CD4-positive, alpha-beta T cell treated with Interleukin-15 for 4 hours (primary cell): ENCODE results near the gene MGAT3.
"Not testable (repeated sequence)": the region's sequence is repeated elsewhere in the genome, so short reads cannot be mapped to it uniquely, and the experiment has no call there.

ENCODE experiments used
- DNase-seq: peaks from one replicate; pipeline ENCODE4 v3.0.0-alpha.2; 2020; ENCODE audit warnings: low spot score

Gene MGAT3

DNA sequence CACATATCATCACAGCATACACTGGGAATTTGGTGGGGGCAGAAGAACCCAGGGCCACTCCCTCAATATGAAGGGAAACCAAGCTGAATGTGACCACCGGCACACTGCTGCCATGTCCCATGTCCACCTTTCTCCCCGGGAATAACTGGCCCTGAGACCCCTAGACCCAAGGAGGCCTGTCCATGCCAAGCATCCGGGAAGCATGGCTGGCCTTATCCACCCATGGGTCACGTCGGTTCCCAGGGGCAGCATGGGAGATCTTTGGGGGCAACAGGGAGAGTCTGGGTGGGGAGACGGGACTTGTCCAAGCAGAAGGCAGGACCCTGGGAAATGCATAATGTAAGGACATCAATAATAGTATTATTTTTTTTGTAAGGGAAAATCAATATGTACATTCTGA, 34.9 kb downstream of the MGAT3 start:
- DNase-seq, result no peak

GRCh38 chr22:39492186-39492585, 35.4 kb downstream of the MGAT3 start:
- no peak for DNase-seq

DNA sequence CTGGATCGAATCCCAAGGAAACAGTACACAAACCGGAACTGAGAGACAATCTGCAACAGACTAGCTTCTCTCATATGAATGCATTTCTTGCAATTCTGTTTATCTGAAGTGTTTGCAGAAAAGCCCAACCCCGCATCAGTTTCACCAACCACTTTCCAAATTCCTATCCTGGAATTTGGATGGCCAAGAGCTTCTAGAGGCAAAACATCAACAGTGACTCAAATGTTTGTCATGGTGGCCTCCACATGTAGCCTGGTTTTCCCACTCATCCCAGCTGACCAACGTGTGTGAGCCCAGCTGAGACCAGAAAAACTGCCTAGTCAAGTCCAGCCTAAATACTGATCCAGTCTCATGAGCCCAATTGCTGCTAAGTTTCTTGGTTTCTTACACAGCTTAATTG, 36.9 kb downstream of the MGAT3 start:
- no peak for DNase-seq

GRCh38 chr22:39494471-39495120, 37.8 kb downstream of the MGAT3 start:
- no peak for DNase-seq

DNA sequence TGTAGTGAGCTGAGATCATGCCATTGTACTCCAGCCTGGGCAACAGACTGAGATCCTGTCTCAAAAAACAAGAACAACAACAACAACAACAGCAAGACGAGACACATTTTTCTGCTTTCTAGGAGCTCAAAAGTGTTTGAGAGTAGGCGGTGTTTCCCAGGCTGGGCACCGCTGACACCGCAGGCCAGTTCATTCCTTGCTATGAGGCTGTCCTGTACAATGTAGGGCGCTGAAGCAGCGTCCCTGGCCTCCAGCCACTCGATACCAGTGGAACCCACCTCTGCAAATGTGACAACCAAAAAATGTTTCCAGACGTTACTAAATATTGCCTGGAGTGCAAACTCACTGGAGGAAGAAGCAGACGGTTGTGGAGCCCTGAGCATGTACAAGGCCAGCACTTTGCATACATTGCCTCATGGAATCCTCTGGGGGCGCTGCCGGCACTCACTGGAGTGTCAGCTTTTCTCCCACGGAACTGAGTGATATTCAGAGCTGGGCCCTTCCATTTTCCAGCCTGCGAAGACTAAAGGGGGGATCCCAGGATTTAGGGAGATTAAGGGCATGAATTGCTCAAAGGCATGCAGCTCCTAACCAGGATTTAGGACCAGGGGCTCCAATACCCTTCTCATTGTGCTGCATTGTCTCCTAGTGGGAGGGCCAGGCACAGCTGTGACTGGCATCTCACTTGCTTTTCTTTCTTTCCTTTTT, 39.5 kb downstream of the MGAT3 start:
- DNase-seq, result peak; percentile 44

DNA sequence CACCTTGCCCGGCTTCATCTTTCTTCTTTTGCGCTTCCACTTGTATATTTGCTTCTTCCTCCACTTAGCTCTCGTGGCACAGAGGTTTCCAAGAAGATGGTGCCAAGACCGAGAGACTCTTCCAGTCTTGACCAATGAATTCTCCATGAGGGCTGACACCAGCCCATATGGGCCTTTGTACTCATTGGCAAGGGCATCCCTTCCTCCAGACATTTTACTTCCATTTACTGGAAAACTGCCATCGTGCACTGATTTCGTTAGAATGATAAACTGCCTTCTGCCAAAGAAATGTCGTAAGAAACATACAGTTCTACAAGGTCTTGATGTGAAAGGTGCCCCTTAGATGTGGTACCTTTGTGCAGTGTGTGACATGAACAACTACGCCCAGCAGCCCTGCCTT, 40.6 kb downstream of the MGAT3 start:
- DNase-seq, result no peak

GRCh38 chr22:39498368-39498767, 41.6 kb downstream of the MGAT3 start:
- DNase-seq, result no peak

- no peak for DNase-seq
Observed at GRCh38 chr22:39498802-39499201, 42.0 kb downstream of the MGAT3 start.

DNA sequence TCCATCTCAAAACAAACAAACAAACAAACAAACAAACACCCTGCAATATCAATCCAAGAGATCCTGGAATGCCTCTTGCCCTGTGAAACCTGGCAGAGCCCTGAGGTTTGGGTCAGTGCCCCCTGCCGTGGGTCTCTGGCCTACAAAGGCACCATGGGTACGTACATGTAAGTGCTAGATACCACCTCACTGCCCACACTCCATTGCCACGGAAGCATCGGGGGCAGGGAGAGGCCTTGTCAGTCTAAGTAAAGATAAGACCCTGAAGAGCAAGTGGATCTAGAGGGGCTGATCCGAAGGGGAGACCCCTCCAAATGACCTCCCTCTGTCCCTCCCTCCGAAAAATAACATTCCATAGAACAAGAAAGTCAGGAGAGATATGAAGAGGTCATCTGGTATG, 43.3 kb downstream of the MGAT3 start:
- no peak for DNase-seq

DNA sequence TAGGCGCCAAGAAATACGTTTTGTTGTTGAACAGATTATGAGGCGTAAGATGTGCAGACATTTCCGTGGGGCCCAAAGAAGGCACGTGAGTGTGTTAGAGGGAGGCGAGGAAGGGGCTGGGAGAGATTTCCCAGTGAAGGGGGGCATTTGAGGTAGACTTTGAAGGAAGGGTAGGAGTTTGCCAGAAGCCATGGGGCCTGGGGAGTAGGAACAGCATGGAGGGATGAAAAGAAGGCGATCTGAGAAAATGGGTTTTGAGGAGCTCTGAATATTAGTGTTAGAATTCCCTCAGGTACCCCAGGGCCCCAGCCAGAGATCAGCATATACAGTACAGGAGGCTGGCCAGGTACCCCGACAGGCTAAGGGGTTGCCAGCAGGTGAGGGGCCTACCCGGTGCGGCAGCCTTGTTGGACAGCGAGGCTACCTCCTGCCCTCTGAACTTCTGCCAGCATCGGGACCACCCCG, 44.9 kb downstream of the MGAT3 start:
- no peak for DNase-seq

- DNase-seq, result peak; percentile 90
Observed at GRCh38 chr22:39502109-39502788, 45.4 kb downstream of the MGAT3 start, which contains the start of gene MIEF1. Gene MIEF1, plus strand, starts transcription at chr22:39502290. Its CDS starts 9,005 bp downstream, at chr22:39511295.

GRCh38 chr22:39502789-39503409, 46.1 kb downstream of the MGAT3 start:
- no peak for DNase-seq

DNA sequence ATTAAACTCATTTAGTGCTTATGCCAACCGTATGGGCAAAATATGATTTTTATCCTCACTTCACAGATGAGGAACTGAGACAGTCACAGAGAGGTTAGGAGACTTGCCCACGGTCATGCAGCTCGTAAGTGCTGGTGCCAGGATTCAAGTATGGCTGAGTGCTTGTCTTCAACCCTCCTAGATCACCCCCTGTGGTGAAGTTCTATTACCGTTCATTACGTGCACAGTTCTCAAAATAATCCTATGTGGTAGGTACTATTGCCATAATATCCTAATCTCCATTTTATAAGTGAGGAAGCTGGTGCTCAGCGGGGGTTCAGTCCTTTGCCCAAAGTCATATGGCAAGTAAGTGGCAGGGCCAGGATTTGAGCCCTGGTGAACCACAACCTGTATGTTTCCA, 46.8 kb downstream of the MGAT3 start:
- DNase-seq, result no peak

GRCh38 chr22:39504071-39504470, 47.3 kb downstream of the MGAT3 start:
- DNase-seq, result no peak

DNA sequence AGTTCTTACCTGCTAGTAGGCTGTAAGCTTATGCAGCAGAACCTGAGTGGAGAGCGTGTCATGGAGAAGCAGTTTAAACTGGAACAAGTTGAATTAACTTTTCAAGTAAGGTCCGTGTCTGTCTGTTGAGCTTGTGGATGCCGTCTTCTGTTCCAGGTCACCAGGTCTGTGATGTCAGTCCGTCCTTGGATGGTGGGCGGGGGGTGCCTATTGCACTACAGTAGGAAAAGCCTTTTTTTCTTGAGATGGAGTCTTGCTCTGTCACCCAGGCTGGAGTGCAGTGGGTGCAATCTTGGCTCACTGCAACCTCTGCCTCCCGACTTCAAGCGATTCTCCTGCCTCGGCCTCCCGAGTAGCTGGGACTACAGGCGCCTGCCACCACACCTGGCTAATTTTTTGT, 50.2 kb downstream of the MGAT3 start:
- DNase-seq, result not testable (repeated sequence)

DNA sequence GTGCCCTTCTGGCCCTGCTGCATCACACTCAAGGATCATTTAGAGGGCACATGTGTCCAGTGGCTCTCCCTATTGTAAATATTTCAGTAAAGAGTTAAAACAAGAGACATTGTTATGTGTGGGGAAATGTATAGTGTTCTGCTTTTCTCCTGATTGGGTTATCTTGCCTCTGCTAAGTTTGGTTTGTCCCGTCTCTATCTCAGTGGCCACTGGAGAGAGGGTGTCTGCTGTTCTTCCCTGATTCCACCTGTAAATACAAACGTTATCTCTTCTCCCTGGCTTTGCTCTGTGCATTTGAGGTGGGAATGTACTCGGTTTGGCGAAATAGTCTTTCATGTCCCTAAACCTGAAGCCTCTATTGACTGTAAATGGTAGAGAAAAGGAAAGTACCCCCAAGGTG, 51.6 kb downstream of the MGAT3 start:
- no peak for DNase-seq

DNA sequence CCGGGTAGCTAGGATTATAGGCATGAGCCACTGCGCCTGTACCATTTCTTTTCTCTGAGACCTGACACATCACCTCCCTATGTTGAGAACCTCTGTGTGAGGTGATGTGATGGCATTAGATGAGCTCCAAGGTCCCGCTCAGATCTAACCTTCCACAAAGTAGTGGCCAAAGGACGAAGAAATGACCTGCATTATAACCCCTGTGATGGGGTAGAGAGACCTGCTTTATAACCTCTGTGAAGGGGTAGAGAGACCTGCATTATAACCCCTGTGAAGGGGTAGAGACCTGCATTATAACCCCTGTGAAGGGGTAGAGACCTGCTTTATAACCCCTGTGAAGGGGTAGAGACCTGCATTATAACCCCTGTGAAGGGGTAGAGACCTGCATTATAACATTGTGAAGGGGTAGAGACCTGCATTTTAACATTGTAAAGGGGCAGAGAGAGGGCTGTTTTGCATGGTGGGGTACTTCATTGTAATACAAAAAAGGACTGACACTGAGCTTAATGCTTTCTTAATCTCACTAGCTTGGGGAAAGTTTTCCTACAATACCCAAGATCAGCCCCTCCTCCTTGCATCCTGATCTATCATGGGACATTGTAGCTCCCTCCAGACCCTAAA, 53.8 kb downstream of the MGAT3 start:
- no peak for DNase-seq

DNA sequence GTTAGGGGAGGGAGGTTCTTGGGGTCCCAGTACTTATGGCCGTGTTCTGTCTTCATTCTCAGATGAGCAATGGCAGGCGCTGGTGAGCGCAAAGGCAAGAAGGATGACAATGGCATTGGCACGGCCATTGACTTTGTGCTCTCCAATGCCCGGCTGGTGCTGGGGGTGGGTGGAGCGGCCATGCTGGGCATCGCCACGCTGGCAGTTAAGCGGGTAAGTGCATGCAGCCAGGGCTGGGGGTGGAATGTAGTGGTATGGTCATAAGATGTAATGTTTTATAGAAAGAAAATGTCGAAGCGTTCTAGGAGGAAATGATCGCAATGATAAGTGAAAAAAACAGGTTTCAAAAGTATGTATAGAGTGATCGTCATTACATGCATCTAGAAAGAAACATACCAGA, 54.4 kb downstream of the MGAT3 start:
- no peak for DNase-seq

- DNase-seq, result no peak
Observed at GRCh38 chr22:39512026-39512425, 55.2 kb downstream of the MGAT3 start.

DNA sequence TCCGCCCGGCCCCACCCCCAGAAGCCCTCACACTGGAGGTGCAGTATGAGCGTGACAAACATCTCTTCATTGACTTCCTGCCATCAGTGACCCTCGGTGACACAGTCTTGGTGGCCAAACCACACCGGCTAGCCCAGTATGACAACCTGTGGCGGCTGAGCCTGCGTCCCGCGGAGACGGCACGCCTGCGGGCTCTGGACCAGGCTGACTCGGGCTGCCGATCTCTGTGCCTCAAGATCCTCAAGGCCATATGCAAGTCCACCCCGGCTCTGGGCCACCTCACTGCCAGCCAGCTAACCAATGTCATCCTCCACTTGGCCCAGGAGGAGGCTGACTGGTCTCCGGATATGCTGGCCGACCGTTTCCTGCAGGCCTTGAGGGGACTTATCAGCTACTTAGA, 57.0 kb downstream of the MGAT3 start:
- DNase-seq, result no peak

DNA sequence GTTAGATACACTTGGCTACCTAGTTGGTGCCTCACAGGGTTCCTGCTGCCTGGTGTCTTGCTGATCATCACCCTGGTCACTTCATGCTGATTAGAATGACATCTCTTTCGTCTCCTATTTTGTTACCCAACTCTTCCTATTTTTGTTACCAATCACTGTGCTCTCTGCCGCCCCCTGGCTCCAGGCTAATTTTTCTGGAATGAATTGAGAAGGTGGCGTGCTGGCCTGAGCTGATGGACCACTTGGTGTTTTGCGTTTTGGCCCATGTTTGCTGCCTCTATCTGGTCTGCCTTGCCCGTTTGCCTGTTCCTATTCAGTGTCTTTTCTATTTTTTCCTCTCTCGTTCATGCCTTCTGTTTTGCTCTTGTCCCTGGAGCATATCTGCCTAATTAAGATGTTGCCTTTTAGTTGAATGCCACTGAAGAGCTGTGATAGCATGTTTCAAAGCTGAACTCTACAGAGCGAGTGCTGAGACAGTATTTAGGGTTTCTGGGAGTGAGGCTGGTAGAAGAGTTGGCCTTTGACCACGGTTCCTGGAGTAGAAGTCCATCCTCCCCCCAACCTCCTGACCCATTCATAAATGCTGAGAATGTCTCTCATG, 57.7 kb downstream of the MGAT3 start:
- peak; percentile 53 for DNase-seq
